Measurements from ENCODE around the gene AKT3. TPM values are rescaled to one million over a fixed set of nuclear protein-coding genes. Genes with fewer than 3 reads are reported as not detected.

AKT3 gene
- total RNA-seq, 2 experiments from 2014 or later, result 80.4 to 88.5 TPM

DNA sequence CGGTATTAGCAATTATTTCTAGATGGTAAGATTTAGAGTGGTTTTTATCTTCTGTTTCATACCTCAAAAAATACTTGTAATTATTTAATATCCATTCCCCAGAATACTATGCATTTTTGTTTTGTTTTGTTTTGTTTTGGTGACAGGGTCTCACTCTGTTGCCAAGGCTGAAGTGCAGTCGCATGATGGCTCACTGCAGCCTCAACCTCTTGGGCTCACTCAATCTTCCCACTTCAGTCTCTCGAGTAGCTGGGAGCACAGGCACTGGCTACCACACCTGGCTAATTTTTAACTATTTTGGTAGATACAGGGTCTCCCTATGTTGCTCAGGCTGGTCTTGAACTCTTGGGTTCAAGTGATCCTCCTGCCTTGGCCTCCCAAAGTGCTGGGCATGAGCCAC is 252.7 kb downstream of the AKT3 start:
- Mint-ChIP-seq H3K27ac (peak overlapping the region; percentile 54), H3K9me3 (peaks cover 5% of the 10 kb centered on the region), H3K36me3 (ENCODE audit: low read depth) (peaks cover 43% of the 10 kb centered on the region), H3K27me3 (no peaks in the 10 kb centered on the region), H3K4me1 (ENCODE audit: low read depth) (peaks cover 38% of the 10 kb centered on the region), H3K4me3 (no peak overlapping the region)
- intact Hi-C loops (cut with DNase I, micrococcal nuclease), result no loop called here
- H3K4me3 ChIP-seq (ENCODE audit: low read length), result no peak overlapping the region
- H3K36me3 ChIP-seq (ENCODE audit: insufficient read depth, low read length), result no peaks in the 10 kb centered on the region
- H3K9me3 ChIP-seq (ENCODE audit: control insufficient read depth in 1 of 2, insufficient read depth in 1 of 2, low read length in 2 of 2), result peaks cover 0 to 6% of the 10 kb centered on the region in 2 experiments
- POLR2A ChIA-PET, result no interaction called here
- peaks cover 12% of the 10 kb centered on the region for H3K4me1 ChIP-seq (ENCODE audit: insufficient read depth, low read length)
- no peak for ATAC-seq (ENCODE audit: poor library complexity)
- no peak overlapping the region for H3K27ac ChIP-seq (ENCODE audit: low read depth in 1 of 2, low read length in 2 of 2)
- DNase-seq, result no peak
- no peaks in the 10 kb centered on the region for H3K27me3 ChIP-seq (ENCODE audit: control insufficient read depth in 1 of 2, insufficient read depth in 2 of 2, low read length in 2 of 2)
- TF ChIP-seq, protein P1, sequence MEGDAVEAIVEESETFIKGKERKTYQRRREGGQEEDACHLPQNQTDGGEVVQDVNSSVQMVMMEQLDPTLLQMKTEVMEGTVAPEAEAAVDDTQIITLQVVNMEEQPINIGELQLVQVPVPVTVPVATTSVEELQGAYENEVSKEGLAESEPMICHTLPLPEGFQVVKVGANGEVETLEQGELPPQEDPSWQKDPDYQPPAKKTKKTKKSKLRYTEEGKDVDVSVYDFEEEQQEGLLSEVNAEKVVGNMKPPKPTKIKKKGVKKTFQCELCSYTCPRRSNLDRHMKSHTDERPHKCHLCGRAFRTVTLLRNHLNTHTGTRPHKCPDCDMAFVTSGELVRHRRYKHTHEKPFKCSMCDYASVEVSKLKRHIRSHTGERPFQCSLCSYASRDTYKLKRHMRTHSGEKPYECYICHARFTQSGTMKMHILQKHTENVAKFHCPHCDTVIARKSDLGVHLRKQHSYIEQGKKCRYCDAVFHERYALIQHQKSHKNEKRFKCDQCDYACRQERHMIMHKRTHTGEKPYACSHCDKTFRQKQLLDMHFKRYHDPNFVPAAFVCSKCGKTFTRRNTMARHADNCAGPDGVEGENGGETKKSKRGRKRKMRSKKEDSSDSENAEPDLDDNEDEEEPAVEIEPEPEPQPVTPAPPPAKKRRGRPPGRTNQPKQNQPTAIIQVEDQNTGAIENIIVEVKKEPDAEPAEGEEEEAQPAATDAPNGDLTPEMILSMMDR (IDR thresholded peaks at IDR 0.05), result no peak
- CTCF ChIA-PET, result no interaction called here

DNA sequence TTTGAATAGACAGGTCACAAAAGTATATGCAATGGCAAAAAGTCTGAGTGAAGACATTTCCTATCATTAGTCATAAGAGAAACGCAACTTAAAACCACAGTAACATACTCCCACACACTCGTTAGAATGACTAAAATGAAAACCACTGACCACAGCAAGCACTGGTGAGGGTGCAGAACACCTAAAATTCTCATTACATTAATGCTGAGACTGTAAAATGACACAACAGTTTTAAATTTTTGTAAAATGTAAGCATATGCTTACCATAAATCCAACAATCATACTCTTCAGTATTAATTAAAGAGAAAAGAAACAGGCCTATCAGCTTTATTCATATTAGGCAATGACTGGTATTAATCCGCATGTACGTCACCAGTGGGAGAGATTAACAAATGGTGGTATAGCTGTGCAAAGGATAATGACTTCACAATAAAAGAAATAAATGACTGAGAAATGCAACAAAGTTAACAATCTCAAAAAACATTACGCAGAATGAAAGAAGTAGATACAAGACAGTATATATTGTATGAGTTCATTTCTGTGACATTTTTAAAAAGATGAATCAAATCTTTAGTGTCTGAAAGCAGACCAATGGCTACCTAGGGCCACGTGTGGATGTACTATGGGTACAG is 253.5 kb downstream of the AKT3 start:
- Mint-ChIP-seq H3K27me3 (no peaks in the 10 kb centered on the region), H3K4me1 (ENCODE audit: low read depth) (peaks cover 39% of the 10 kb centered on the region), H3K9me3 (peaks cover 2% of the 10 kb centered on the region), H3K36me3 (ENCODE audit: low read depth) (peaks cover 46% of the 10 kb centered on the region), H3K4me3 (peak overlapping the region; percentile 23), H3K27ac (peak overlapping the region; percentile 85)
- peaks cover under 1 to 5% of the 10 kb centered on the region in 2 experiments for H3K9me3 ChIP-seq (ENCODE audit: control insufficient read depth in 1 of 2, insufficient read depth in 1 of 2, low read length in 2 of 2)
- POLR2A ChIA-PET, result no interaction called here
- H3K36me3 ChIP-seq (ENCODE audit: insufficient read depth, low read length), result no peaks in the 10 kb centered on the region
- H3K4me1 ChIP-seq (ENCODE audit: insufficient read depth, low read length), result peaks cover 12% of the 10 kb centered on the region
- ATAC-seq (ENCODE audit: poor library complexity), result peak; percentile 63
- intact Hi-C loops (cut with DNase I, micrococcal nuclease), result no loop called here
- TF ChIP-seq, protein P1 (IDR thresholded peaks at IDR 0.05), result no peak
- CTCF ChIA-PET, result no interaction called here
- H3K4me3 ChIP-seq (ENCODE audit: low read length), result no peak overlapping the region
- no peaks in the 10 kb centered on the region for H3K27me3 ChIP-seq (ENCODE audit: control insufficient read depth in 1 of 2, insufficient read depth in 2 of 2, low read length in 2 of 2)
- peak overlapping the region in 1 of 2 donors; percentile 25 for H3K27ac ChIP-seq (ENCODE audit: low read depth in 1 of 2, low read length in 2 of 2)
- peak in 4 of 14 experiments; percentile 25 to 75 (median 54) for DNase-seq

DNA sequence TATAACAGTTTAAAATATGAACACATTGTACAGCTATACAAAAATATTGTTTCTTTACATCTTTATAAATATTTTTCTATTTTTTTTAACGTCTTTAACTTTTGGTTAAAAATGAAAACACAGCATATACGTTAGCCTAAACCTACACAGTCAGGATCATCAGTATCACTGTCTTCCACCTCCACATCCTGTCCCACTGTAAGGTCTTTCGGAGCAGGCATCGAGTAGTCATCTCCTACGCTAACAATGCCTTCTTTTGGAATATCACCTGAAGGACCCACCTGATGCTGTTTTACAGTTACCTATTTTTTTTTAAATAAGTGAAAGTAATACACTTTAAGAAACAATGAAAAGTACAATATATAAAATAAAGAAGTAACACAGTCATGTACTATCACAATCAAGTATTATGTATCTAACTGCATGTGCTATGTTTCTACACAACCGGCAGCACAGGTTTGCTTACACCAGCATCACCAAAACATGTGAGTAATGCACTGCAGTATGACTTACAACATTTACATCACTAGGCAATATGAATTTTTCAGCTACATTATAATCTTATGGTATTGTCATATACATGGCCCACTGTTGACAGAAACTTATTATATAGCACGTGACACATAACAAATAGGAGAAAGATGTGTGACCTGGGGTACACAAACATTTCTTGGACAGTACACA is 254.4 kb downstream of the AKT3 start:
- Histone ChIP-seq H3K4me1 (ENCODE audit: insufficient read depth, low read length) (peaks cover 12% of the 10 kb centered on the region), H3K27me3 (ENCODE audit: control insufficient read depth in 1 of 2, insufficient read depth in 2 of 2, low read length in 2 of 2) (no peaks in the 10 kb centered on the region), H3K4me3 (ENCODE audit: low read length) (no peak overlapping the region), H3K9me3 (ENCODE audit: control insufficient read depth in 1 of 2, insufficient read depth in 1 of 2, low read length in 2 of 2) (peaks cover under 1 to 5% of the 10 kb centered on the region in 2 experiments), H3K36me3 (ENCODE audit: insufficient read depth, low read length) (peaks cover 2% of the 10 kb centered on the region), H3K27ac (ENCODE audit: low read depth in 1 of 2, low read length in 2 of 2) (peak overlapping the region in 1 of 2 donors; percentile 25)
- H3K27ac Mint-ChIP-seq, result peak overlapping the region; percentile 85
- DNase-seq (peak in 4 of 14 experiments; percentile 11 to 40 (median 15)), ATAC-seq (ENCODE audit: poor library complexity) (peak; percentile 57)
- H3K4me1 Mint-ChIP-seq (ENCODE audit: low read depth), result peaks cover 39% of the 10 kb centered on the region
- peak overlapping the region; percentile 23 for H3K4me3 Mint-ChIP-seq
- intact Hi-C loops (cut with DNase I, micrococcal nuclease), result no loop called here
- H3K9me3 Mint-ChIP-seq, result peaks cover 4% of the 10 kb centered on the region
- H3K36me3 Mint-ChIP-seq (ENCODE audit: low read depth), result peaks cover 48% of the 10 kb centered on the region
- POLR2A ChIA-PET, result no interaction called here
- CTCF ChIA-PET, result no interaction called here
- H3K27me3 Mint-ChIP-seq, result no peaks in the 10 kb centered on the region
- TF ChIP-seq, protein P1 (IDR thresholded peaks at IDR 0.05), result no peak
